NCI-H2029 (cell line): ENCODE measurements around the gene PRSS33.

ENCODE experiments used
- DNase-seq: peaks from one replicate; lab custom pipeline; 2025; lab: John Stamatoyannopoulos, UW

PRSS33 gene

DNA sequence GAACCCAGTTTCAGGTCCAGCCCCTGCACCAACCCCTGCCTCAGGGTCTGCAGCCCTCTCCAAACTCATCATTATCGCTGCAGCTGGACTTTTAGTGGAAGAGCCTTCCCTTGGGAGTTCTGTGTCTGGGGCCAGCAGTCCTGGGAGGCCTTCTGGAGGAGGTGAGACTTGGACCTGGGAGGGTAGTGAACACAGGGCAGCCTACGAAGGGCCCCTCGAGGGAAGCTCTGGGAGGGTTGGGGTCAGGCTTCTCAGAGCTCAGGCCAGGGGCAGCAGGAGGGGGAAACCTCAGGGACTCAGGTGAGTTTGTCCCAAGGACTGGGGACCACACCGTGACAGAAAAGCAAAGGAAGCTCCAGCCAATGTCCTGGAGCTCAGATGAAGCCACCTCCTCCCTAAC lies 46.2 kb downstream of the PRSS33 start:
- DNase-seq = no peak

DNA sequence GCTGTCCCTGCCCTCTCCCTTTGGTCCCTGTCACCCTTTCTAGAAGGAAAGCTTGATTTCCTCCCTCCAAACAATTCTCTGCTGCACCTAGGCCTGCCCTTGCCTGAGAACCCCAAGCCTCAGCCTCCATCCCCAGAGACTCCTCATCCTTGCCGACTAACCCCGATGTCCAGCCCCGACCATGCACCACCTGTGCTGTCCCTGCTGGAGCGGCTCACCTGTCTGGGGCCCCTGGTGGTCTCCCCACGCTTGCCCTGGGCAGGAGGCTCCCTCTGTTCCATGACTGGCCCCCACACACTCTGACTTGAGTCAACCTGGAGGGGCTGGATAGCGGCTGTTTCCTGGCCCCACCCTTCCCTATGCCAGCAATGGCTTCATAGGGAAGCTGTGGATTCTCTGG lies 46.9 kb downstream of the PRSS33 start:
- DNase-seq = no peak

DNA sequence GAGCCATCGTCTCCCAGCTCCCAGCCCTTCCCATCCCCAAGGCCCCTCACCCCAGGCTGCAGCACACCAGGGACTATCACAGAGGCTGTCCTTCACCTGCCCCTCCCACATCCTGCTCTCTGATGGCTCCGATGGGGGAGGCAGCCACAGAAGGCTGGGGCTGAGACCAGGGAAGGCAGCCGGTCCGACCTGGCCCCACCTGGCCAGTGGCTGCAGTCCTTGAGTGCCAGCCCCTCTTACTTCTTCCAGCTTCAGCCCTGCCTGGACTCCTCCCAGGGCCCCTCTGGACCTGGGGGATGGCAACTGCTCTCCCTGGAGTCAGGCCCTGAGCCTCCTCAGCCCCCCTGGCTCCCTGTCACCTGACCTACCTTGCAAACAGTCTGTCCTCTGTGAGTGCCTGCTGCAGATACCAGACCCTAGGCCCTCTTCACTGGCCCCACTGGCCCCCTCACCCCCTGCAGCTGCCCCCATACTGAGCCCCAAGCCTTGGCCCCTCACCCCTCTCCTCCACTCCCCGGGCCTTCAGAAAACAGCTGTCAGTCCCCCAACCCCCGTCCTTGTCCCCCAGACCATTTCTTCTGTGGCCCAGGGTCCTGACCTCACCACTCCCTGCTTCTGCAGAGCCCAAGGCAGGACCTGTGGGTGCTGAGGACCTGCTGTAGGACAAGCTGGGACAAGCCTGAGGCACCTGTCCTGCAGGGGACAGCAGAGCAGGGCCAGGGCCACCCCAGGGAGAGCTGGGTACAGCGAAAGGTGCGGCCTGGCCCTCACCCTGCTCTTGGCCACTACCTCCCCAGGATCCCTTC lies 47.5 kb downstream of the PRSS33 start:
- no peak for DNase-seq

DNA sequence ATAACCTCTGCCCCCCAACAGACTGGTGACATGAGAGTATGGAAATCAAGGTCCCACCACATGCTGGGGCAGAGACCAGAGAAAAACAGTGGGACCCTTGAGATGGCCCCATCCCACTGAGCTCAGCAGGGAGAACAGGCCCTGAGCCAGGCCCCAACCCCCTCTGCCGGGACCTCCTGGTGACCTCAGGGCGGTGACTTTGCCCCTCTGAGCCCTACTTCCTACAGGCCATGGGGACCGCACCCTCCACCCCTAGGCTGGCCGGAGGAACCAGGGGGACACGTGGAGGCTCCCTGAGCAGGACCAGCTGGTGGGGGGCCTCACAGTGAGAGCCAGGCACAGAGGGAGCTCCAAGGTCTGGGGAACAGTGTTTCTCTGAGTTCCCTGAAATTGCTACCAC lies 48.7 kb downstream of the PRSS33 start:
- DNase-seq = no peak

DNA sequence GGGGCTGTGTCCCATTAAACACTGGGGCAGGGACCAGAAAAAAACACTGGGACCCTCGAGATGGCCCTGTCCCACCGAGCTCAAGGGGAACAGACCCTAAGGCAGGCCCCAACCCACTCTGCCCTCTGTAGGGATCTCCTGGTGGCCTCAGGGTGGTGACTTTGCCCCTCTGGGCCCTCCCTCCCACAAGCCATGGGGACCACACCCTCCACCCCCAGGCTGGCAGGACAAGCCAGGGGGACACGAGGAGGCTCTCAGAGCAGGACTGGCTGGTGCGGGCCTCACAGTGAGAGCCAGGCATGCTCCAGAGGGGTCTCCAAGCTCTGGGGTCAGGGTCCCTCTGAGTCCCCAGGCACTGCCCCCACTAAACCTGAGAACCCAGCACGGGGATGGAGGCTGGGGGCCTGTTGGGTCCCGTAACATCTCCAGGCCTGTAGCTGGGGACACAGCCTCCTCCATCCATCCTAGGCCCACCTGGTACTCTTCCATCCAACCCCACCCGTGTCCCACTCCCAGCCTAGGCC lies 49.4 kb downstream of the PRSS33 start:
- DNase-seq = no peak

DNA sequence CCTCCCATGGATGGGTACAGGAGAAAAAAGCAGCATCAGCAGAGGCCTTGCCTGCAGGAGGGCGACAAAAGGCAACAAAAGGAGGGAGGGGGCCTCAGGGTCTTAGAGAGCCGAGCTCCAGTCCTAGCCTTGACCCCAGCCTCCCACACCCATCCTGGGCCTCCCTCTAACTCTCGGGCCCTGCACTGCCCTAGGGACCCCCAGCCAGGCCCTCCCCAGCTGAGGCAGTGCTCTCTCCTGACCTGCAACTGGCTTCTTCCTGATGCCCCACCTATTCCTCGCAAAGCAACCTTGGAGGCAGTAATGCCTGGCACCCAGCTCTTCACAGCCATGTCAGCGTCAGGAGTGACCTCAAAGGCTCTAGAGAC lies 50.1 kb downstream of the PRSS33 start:
- DNase-seq = no peak

DNA sequence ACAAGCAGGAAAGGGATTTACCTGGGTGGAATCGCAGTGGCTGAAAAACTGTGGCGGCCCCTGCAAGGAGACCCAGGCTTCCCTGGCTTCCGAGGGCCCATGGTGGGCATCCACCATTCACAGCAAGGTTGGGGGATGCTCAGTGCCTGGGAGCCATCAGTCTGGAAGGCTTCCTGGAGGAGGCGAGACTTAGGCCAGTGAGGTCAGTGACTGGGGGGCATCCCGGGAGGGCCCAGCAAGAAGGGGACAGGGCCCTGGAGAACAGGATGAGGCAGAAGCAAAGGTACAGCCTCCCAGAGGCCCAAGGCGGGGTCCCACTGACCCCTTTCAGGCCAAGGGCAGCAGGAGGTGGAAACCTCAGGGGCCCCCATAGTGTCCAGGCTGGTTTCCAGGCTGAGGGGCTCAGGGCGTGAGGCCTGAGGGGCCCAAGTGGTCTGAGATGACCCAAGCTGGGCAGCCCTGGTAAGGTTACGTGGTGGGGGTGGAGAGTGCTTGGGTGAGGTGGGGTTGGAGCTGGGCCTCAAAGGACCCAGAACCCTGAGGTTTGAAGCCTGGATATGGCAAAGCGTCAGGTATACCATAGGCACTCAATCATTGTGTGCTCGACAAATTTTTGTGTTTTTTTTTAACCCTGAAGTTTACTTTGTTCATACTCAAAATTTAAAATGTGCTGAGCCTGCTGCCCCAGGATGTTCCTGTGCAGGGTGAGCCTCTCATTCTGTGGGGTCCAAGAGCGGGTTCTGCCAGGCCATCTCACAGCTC lies 50.7 kb downstream of the PRSS33 start:
- no peak for DNase-seq

DNA sequence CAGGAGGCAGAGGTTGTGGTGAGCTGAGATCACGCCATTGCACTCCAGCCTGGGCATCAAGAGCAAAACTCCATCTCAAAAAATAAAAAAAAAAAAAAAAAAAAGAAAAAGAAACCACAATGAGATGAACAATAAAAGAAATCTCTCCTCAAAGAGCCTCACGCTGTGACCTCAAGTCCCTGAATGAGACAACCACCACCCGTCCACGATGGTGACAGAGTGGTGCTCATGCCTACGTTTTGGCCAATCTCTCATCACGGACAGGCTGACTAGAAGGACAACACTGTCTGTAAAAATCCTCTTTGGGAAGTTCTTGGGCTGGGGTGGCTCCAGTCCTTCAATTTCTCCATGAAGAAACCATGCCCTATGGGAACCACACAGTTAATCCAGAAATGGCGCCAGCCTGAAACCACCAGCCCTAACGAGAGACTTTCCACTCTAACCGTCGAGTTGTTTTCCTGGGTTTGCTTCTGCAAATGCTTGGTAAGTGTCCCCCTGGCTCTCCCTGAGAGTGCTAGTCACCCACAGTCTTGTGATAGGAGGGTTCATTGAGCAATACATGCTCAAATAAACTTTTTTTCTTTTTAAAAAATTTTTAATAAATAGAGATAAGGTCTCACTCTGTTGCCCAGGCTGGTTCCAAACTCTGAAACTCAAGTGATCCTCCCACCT lies 52.4 kb downstream of the PRSS33 start:
- no peak for DNase-seq
